GM21528 (cell line): ENCODE data around the gene LRRC8B.

ENCODE experiments used
- ATAC-seq: cut with Tn5 transposase; IDR thresholded peaks from one replicate; pipeline ENCODE4 v1.9.1; 2021; ENCODE audit warnings: mild to moderate bottlenecking, moderate library complexity; ENCODE audit not compliant: unreplicated experiment, low FRiP score

LRRC8B gene

GRCh38 chr1:89546082-89546889 lies 21.7 kb downstream of the LRRC8B start:
- ATAC-seq = no peak

- no peak for ATAC-seq
These were observed 22.4 kb downstream of the LRRC8B start for GRCh38 chr1:89546934-89547562.

GRCh38 chr1:89547563-89548116 lies 23.0 kb downstream of the LRRC8B start:
- ATAC-seq = no peak

- no peak for ATAC-seq
These were observed 23.7 kb downstream of the LRRC8B start for GRCh38 chr1:89548122-89548857.

- no peak for ATAC-seq
These were observed 26.4 kb downstream of the LRRC8B start for GRCh38 chr1:89550995-89551394.

- ATAC-seq = peak; percentile 85
These were observed 27.9 kb downstream of the LRRC8B start for GRCh38 chr1:89552471-89553081.

GRCh38 chr1:89553157-89553556 lies 28.5 kb downstream of the LRRC8B start:
- no peak for ATAC-seq

- no peak for ATAC-seq
These were observed 30.9 kb downstream of the LRRC8B start for GRCh38 chr1:89555550-89555949.

GRCh38 chr1:89556726-89557444 lies 32.3 kb downstream of the LRRC8B start:
- ATAC-seq = no peak

GRCh38 chr1:89557445-89557825 lies 32.8 kb downstream of the LRRC8B start:
- ATAC-seq = no peak

GRCh38 chr1:89557956-89558355 lies 33.3 kb downstream of the LRRC8B start:
- no peak for ATAC-seq

GRCh38 chr1:89563957-89564604 lies 39.5 kb downstream of the LRRC8B start:
- no peak for ATAC-seq

- no peak for ATAC-seq
These were observed 40.9 kb downstream of the LRRC8B start for GRCh38 chr1:89565521-89565920.

- ATAC-seq = no peak
These were observed 42.1 kb downstream of the LRRC8B start for GRCh38 chr1:89566761-89567174.

GRCh38 chr1:89567797-89568196 lies 43.2 kb downstream of the LRRC8B start:
- no peak for ATAC-seq

- ATAC-seq = no peak
These were observed 48.8 kb downstream of the LRRC8B start for GRCh38 chr1:89573410-89573809.

- no peak for ATAC-seq
These were observed 50.0 kb downstream of the LRRC8B start for GRCh38 chr1:89574621-89575020.

GRCh38 chr1:89575207-89575606 lies 50.6 kb downstream of the LRRC8B start:
- no peak for ATAC-seq

- ATAC-seq = no peak
These were observed 51.4 kb downstream of the LRRC8B start for GRCh38 chr1:89576013-89576412.

- no peak for ATAC-seq
These were observed 53.5 kb downstream of the LRRC8B start for GRCh38 chr1:89578151-89578550.
